K562 (cell line): Measurements from ENCODE around the gene DYRK2. TPM values are rescaled to one million over a fixed set of nuclear protein-coding genes. Genes with fewer than 3 reads are reported as not detected.

ENCODE experiments used
- ATAC-seq: fragments of 200-7000 bp; cut with Tn5 transposase; 3 replicates; pipeline ENCODE4 v1.9.1; 2020; ENCODE audit warnings: moderate library complexity
- BruUV-seq: library from RNA; stranded (reverse); fragments of 400-500 nt; replicated peaks from 2 replicates; lab custom pipeline; 2021; lab: Mats Ljungman, UMichigan
- CTCF ChIA-PET: fragments of 300-600 bp; formaldehyde crosslinking; extraction: SDS; loops from one replicate; lab custom pipeline; 2021; ENCODE audit warnings: low intra/inter-chr PET ratio; lab: Yijun Ruan, JAX
- POLR2A ChIA-PET: fragments of 300-600, 350-650 bp; sonication (Branson Sonifier 250); formaldehyde crosslinking; extraction: SDS; loops from one replicate; lab custom pipeline; 2021; ENCODE audit warnings: antibody characterized with exemption, inconsistent platforms; lab: Yijun Ruan, JAX
- DNase-seq, 4 experiments: peaks; one replicate each; pipeline versions ENCODE4 v3.0.0 to v3.0.0-alpha.2; 2011 to 2018; ENCODE audit warnings: low spot score in 3 of 4, mixed read lengths in 3 of 4; ENCODE audit errors: extremely low read depth in 1 of 4
- FAIRE-seq: peaks from 2 replicates; lab custom pipeline; 2011; peaks lifted over from hg19 to GRCh38; lab: Jason Lieb, UNC
- H2AFZ ChIP-seq: 2 replicates; pipeline ENCODE4 v1.6.0; 2011; ENCODE audit warnings: low read depth, low read length, control low read depth, inconsistent platforms
- H3K27ac ChIP-seq: fragments of 200-600 bp; 3 replicates; pipeline ENCODE4 v1.8.0; 2011; ENCODE audit warnings: low read depth, mild to moderate bottlenecking, control low read depth, inconsistent platforms, low read length, moderate library complexity, mixed read lengths; ENCODE audit errors: extremely low read depth
- H3K27me3 ChIP-seq, 2 experiments: fragments of 300-600 bp in 1 of 2; 2 replicates in 1 of 2; 3 replicates in 1 of 2; pipeline versions ENCODE4 v1.6.0 to v1.8.0; 2011; ENCODE audit warnings: inconsistent platforms in 2 of 2, low read length in 2 of 2, mild to moderate bottlenecking in 1 of 2, mixed read lengths in 1 of 2, moderate library complexity in 1 of 2; ENCODE audit not compliant: control insufficient read depth in 2 of 2, insufficient read depth in 2 of 2
- H3K36me3 ChIP-seq: fragments of 300-600 bp; 3 replicates; pipeline ENCODE4 v1.8.0; 2011; ENCODE audit warnings: mild to moderate bottlenecking, low read length, inconsistent platforms; ENCODE audit not compliant: control insufficient read depth, insufficient read depth
- H3K4me1 ChIP-seq, 2 experiments: fragments of 200-600 bp in 1 of 2; replicated peaks in 1 of 2; 2 replicates in 1 of 2; 3 replicates in 1 of 2; pipeline versions ENCODE4 v1.5.1 to v1.8.0; 2011; ENCODE audit warnings: inconsistent platforms in 2 of 2, low read length in 2 of 2, mild to moderate bottlenecking in 1 of 2, mixed read lengths in 1 of 2, moderate library complexity in 1 of 2; ENCODE audit not compliant: control insufficient read depth in 2 of 2, insufficient read depth in 2 of 2
- H3K4me2 ChIP-seq: 2 replicates; pipeline ENCODE4 v1.6.1; 2011; ENCODE audit warnings: low read length, control low read depth, inconsistent platforms, mixed read lengths; ENCODE audit not compliant: insufficient read depth
- H3K4me3 ChIP-seq: fragments of 200-600 bp; sonication (generic), shearing (Covaris generic); 2 replicates; pipeline ENCODE4 v1.5.1; 2016; ENCODE audit warnings: control low read depth, inconsistent platforms
- H3K79me2 ChIP-seq: fragments of 200-600 bp; 3 replicates; pipeline ENCODE4 v1.8.0; 2011; ENCODE audit warnings: low read length, inconsistent platforms; ENCODE audit not compliant: control insufficient read depth, insufficient read depth
- H3K9ac ChIP-seq, 2 experiments: 2 replicates each; pipeline versions ENCODE4 v1.6.0 to v1.6.1; 2011; ENCODE audit warnings: low read depth in 2 of 2, low read length in 2 of 2, control low read depth in 1 of 2, inconsistent platforms in 1 of 2, mild to moderate bottlenecking in 1 of 2, mixed read lengths in 1 of 2; ENCODE audit not compliant: insufficient read depth in 1 of 2
- H3K9me1 ChIP-seq: one replicate; pipeline ENCODE4 v1.6.0; 2011; ENCODE audit warnings: inconsistent platforms, mild to moderate bottlenecking, low read length, moderate library complexity; ENCODE audit not compliant: control insufficient read depth, insufficient read depth
- H3K9me3 ChIP-seq: replicated peaks from 2 replicates; pipeline ENCODE4 v1.5.1; 2011; ENCODE audit warnings: low read depth, low read length, inconsistent platforms; ENCODE audit not compliant: control insufficient read depth, insufficient read depth
- H4K20me1 ChIP-seq: replicated peaks from 2 replicates; pipeline ENCODE4 v1.6.1; 2011; ENCODE audit warnings: low read length, inconsistent platforms, mixed read lengths; ENCODE audit not compliant: control insufficient read depth, insufficient read depth
- BACH1 ChIP-seq: fragments of 200-800 bp; sonication (Bioruptor generic); IDR thresholded peaks from 2 replicates; pipeline ENCODE4 v1.6.1; 2016; ENCODE audit warnings: missing genetic modification characterization, missing compliant biosample characterization
- E2F4 ChIP-seq: sonication (generic); formaldehyde crosslinking; IDR thresholded peaks from 2 replicates; pipeline ENCODE4 v1.8.0; 2022; ENCODE audit warnings: mild to moderate bottlenecking, low read depth, missing genetic modification reagents
- HINFP ChIP-seq: fragments of 450-650 bp; conservative IDR thresholded peaks from 2 replicates; pipeline ENCODE4 v1.6.1; 2016; ENCODE audit warnings: missing genetic modification characterization, low read depth, mild to moderate bottlenecking, control low read depth, missing compliant biosample characterization
- LEF1 ChIP-seq: fragments of 450-650 bp; IDR thresholded peaks from 2 replicates; pipeline ENCODE4 v1.6.1; 2016; ENCODE audit warnings: mild to moderate bottlenecking
- NFE2 ChIP-seq: IDR thresholded peaks from 2 replicates; pipeline ENCODE4 v1.6.1; 2014; ENCODE audit warnings: antibody characterized with exemption, low read depth
- POLR2B ChIP-seq: fragments of 450-650 bp; IDR thresholded peaks from 2 replicates; pipeline ENCODE4 v1.6.1; 2018; ENCODE audit warnings: low read depth; ENCODE audit not compliant: partially characterized antibody
- POLR2G ChIP-seq: fragments of 200-400 bp; formaldehyde crosslinking; IDR thresholded peaks from 2 replicates; pipeline ENCODE4 v1.6.1; 2017; ENCODE audit warnings: low read depth, mild to moderate bottlenecking, antibody characterized with exemption, low read length, moderate library complexity
- ZNF311 ChIP-seq: fragments of 250-450 bp; sonication (Bioruptor Pico); IDR thresholded peaks from 2 replicates; pipeline ENCODE4 v1.4.0; 2020; ENCODE audit warnings: mild to moderate bottlenecking, moderate library complexity
- ZNF76 ChIP-seq: fragments of 250-450 bp; sonication (Bioruptor Pico); IDR thresholded peaks from 2 replicates; pipeline ENCODE4 v1.4.0; 2020; ENCODE audit warnings: mild to moderate bottlenecking, moderate library complexity, borderline replicate concordance
- WGBS: fragments of 100-300 bp; shearing (Covaris generic); methylation state at CpG from one replicate; pipeline ENCODE4 v1.1.6; 2016; ENCODE audit warnings: low coverage, mixed read lengths; ENCODE audit not compliant: insufficient coverage; ENCODE audit errors: missing lambda C conversion rate; 5-methylcytosine and 5-hydroxymethylcytosine counted together
- in situ Hi-C: fragments of 300-500 bp; cut with MboI; formaldehyde crosslinking; loops from 4 replicates; pipeline ENCODE4 v1.15.0; 2018; ENCODE audit warnings: inconsistent platforms, mixed read lengths
- intact Hi-C: fragments of 100-400 bp; cut with micrococcal nuclease; formaldehyde crosslinking; loops from 2 replicates; pipeline ENCODE4 v1.14.2; 2022
- polyA plus RNA-seq, 8 experiments: library from polyadenylated mRNA; depleted of rRNA in 4 of 8; stranded (reverse) in 5 of 8; unstranded in 3 of 8; fragments of >200 nt; fragmentation: Nextera tagmentation in 2 of 8; fragmentation: Illumina TruSeq in 1 of 8; extraction: Ambion mirVana in 2 of 8; extraction: Trizol in 1 of 8; gene quantifications; 2 replicates each; pipeline versions ENCODE4 v1.2.1 to v1.2.3, GENCODE V29; 2011 to 2014; ENCODE audit warnings: inconsistent platforms in 1 of 8, missing spikeins in 1 of 8
- total RNA-seq, 7 experiments: library from RNA; depleted of rRNA in 6 of 7; stranded (reverse); fragments of >200 nt in 6 of 7; fragmentation: Illumina TruSeq in 2 of 7; extraction: Trizol in 2 of 7; gene quantifications; 2 replicates each; pipeline versions ENCODE4 v1.2.1 to v1.2.3, GENCODE V29; 2011 to 2021; ENCODE audit warnings: low replicate concordance in 1 of 7

The DYRK2 gene
- total and polyA plus RNA-seq, 9 of the 15 experiments (the other 6 are each of a cell fraction or from before 2014, with no cell fraction given): 1.7 to 15.4 (median 8.4) TPM

- in situ Hi-C loops: no loop called here
- Histone ChIP-seq H3K4me1 (no peaks in the 10 kb centered on the region; a peak in 1 of 5 replicates), H3K36me3 (no peaks in the 10 kb centered on the region), H3K9me3 (no peaks in the 10 kb centered on the region)
- no TSS peak for BruUV-seq
- TF ChIP-seq POLR2B (no peak), E2F4 (no peak), HINFP (no peak), NFE2 (no peak), LEF1 (no peak), POLR2G (no peak), ZNF76 (no peak), BACH1 (tag) (no peak), ZNF311 (CRISPR knock-in tag) (no peak)
- TF ChIP-seq, all 486 proteins: peak for 0
- no peak overlapping the region for H3K4me2 ChIP-seq
- no peak for FAIRE-seq
- H2AFZ ChIP-seq: no peak overlapping the region
- DNase-seq: no peak
- no peak overlapping the region for H3K4me3 ChIP-seq
- POLR2A ChIA-PET: interaction anchor here (0.6 kb wide), 1 partner anchor 12 kb away, joined by 3 read pairs; no protein-coding TSS in a partner anchor
- H3K9me1 ChIP-seq: no peaks in the 10 kb centered on the region
- peaks cover 2 to 4% of the 10 kb centered on the region in 2 experiments; a peak in 1 of 5 replicates for H3K27me3 ChIP-seq
- no peaks in the 10 kb centered on the region for H3K79me2 ChIP-seq
- H3K9ac ChIP-seq: no peak overlapping the region
- no peak for ATAC-seq
- CTCF ChIA-PET: no interaction called here
- H3K27ac ChIP-seq: no peak overlapping the region
- 0% methylated on average over 3 of the region's 3 CpGs for WGBS
- intact Hi-C loops: no loop called here
- no peaks in the 10 kb centered on the region for H4K20me1 ChIP-seq
Measured at GRCh38 chr12:67710582-67710981, 62.0 kb downstream of the DYRK2 start.
